Measurements from ENCODE around the gene TSC22D4.

The TSC22D4 gene

DNA sequence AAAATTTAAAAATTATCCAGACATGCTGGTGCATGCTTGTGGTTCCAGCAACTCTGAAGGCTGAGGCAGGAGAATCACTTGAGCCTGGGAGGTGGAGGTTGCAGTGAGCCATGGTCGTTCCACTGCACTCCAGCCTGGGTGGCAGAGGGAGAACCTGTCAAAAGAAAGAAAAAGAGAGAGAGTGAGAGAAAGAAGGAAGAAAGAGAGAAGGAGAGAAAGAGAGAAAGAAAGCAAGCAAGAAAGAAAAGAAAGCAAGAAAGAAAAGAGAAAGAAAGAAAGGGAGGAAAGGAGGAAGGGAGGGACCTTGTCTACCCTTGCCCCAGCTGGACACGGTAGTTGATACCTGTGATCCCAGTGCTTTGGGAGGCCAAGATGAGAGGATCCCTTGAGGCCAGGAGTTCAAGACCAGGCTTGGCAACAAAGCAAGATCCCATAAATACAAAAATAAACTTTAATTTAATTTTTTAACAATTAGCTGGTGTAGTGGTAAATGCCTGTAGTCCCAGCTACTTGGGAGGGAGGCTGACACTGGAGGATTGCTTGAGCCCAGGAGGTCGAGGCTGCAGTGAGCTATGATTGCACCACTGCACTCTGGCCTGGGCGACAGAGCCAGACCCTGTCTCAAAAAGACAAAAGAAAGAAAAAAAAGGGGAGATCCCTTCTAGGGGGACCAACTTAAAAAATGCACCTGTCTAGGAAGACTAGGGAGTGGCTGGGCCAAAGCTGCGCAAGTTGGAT, 13.9 kb upstream of the TSC22D4 start:
- DNase-seq (ENCODE audit: low spot score) = no peak

DNA sequence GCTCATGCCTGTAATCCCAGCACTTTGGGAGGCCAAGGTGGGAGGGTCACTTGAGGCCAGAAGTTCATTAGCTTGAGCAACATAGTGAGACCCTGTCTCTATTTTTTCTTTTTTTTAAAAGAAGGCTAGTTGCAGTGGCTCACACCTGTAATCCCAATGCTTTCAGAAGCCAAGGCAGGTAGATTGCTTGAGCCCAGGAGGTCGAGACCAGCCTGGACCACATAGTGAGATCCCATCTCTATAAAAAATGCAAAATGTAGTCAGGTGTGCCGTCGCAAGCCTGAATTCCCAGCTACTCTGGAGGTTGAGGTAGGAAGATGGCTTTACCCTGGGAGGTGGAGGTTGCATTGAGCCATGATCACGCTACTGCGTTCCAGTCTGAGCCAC, 12.2 kb upstream of the TSC22D4 start:
- DNase-seq (ENCODE audit: low spot score) = no peak

DNA sequence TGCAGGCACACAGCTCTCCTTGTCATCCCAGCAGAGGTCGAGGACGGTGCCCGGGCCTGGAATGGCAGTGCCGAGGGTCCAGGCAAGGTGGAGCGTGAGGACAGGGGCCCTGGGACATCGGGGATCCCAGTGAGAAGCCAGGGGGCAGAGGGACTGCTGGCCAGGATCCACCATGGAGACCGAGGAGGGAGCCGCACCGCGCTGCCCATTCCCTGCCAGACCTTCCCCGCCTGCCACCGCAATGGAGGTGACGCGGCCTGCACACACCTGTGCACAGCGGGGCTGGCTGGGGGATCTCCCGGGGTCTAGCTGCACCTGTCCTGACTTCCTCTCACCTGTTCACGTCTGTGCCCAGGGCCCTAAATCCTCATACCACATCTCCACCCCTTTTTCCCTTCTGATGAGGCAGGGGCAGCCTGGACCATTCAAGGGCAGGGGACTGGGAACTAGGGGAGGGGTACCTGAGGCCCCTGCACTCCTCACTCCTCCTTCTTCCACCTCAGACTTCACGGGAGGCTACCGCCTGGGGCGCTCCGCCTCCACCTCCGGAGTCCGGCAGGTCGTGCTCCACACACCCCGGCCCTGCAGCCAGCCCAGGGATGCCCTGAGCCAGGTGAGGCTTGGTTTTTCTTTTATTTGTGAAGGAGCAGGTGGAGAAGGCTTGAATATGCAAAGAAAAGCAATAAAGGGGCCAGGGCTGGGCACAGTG, 11.6 kb upstream of the TSC22D4 start:
- no peak for DNase-seq (ENCODE audit: low spot score)

DNA sequence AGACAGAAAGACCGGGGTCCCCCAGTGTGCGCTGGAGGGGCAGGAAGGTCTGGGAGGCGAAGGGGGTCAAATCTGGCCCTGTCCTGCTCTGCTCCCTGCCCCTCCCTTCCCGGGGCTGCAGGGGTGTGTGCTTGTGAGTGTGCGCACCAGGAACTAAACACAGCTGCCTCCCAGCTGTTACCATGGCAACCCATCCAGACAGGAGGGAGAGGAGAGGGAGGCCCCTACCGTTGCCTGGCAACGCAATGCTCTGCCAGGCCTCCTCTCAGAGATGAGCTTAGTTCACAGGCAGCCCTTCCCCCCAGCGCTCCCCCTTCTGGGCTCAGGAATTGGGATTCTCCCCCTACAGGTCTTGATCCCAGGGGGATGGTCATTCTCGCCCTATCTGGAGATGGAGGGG, 10.8 kb upstream of the TSC22D4 start:
- peak; percentile 52 for DNase-seq (ENCODE audit: low spot score)

DNA sequence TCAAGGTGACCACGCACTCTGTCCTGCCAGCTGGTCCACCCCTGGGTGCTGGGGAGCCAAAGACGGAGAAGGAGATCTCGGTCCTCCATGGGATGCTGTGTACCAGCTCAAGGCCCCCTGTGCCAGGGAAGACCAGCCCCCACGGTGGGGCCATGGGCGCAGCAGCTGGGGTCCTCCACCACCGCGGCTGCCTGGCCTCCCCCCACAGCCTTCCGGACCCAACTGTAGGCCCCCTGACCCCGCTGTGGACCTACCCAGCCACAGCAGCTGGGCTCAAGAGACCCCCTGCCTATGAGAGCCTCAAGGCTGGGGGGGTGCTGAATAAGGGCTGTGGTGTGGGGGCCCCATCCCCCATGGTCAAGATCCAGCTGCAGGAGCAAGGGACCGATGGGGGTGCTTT, 10.1 kb upstream of the TSC22D4 start:
- no peak for DNase-seq (ENCODE audit: low spot score)

DNA sequence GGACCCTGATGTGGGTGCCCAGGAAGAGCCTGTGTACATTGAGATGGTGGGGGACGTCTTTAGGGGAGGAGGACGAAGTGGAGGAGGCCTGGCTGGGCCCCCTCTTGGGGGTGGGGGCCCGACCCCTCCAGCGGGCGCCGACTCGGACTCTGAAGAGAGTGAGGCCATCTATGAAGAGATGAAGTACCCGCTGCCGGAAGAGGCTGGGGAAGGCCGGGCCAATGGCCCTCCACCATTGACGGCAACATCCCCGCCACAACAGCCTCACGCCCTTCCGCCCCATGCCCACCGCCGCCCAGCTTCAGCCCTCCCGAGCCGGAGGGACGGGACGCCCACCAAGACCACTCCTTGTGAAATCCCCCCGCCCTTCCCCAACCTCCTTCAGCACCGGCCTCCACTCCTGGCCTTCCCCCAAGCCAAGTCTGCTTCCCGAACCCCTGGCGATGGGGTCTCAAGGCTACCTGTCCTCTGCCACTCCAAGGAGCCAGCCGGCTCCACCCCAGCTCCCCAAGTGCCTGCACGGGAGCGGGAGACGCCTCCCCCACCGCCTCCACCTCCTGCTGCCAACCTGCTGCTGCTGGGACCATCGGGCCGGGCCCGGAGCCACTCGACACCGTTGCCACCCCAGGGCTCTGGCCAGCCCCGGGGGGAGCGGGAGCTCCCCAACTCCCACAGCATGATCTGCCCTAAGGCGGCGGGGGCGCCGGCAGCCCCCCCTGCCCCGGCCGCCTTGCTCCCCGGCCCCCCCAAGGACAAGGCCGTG, 9.5 kb upstream of the TSC22D4 start:
- no peak for DNase-seq (ENCODE audit: low spot score)

DNA sequence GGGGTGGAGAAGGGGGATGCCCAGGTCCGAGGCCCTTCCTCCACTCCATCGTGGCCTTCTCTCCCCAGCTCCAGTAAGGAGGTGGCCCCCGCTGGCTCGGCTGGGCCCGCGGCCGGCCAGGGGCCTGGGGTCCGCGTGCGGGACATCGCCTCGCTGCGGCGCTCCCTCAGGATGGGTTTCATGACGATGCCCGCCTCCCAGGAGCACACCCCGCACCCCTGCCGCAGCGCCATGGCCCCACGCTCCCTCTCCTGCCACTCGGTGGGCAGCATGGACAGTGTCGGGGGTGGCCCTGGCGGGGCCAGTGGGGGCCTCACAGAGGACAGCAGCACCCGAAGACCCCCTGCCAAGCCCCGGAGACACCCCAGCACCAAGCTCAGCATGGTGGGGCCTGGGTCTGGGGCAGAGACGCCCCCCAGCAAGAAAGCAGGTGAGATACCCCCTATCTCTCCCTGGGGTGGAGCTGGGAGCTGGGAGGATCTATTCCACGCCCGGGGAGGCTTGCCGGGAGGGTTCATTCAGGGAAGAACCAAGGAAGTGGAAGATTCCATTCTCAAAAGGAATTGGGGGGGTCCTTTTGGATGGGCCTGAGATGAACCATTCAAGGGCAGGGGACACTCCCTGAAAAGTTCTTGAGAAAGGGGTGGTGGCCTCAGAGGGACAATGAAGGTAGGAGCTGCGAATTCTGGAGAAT, 7.9 kb upstream of the TSC22D4 start:
- DNase-seq (ENCODE audit: low spot score) = no peak

DNA sequence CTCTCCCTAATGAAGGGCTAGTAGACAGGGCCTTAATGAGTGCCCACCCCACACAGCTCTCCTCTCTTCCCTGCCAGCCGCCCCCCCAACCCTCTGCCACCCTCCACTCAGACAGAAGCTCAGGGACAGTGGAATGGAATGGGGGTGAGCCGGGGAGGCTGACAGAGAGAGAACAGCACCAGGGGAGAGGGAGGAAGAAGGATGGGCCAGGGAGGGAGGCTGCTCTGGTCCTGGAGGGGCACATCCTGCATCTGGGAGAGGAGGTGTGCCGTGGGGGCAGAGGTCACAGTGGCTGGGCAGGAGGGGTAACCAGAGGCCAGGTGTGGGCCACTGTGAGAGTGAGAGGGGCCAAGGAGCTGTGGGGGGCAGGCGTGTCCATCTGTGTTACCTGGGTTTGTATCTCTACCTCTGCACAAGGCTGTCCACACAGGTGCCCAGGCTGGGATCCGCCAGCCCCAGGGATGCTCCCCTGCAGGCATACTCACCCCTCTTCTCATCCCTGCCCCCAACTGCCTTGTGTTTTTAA, 7.2 kb upstream of the TSC22D4 start:
- DNase-seq (ENCODE audit: low spot score) = no peak

DNA sequence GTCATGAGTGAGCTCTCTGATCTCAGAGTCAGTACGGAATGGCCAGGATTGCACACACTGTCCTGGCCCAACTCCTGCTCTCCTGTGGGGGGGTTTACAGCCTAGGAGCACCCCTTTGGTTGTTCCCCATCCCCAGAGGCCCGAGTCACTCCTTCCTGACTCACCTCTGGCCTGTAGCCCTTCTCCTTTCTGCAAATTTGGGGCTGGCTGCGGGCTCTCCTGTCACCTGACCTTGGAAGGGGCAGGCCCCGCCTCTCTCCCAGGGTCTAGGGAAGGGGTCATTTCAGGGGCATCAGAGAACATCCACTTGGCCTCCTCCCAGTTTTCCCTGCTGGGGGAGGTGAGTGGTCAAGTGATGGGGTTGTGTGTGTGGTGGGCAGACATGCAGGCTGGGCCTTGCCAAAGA, 6.5 kb upstream of the TSC22D4 start:
- DNase-seq (ENCODE audit: low spot score) = no peak

DNA sequence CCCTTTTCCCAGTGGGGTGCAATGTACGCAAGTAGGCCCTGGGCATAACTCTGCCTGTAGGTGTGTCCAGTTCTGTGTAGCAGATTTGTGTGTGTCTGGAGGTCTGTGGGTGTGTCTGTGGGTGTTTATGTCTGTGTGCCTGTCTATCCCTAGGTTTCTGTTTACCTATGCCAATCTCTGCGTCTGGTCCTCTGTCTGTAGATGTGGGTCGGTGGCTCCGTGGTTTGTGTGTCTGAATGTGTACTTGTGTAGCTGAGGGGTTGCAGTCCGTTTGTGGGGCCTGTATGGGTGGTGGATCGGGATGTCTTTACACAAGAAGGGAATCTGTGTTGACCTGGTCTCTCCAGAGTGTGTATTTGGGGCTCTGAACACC, 5.6 kb upstream of the TSC22D4 start:
- DNase-seq (ENCODE audit: low spot score) = no peak

DNA sequence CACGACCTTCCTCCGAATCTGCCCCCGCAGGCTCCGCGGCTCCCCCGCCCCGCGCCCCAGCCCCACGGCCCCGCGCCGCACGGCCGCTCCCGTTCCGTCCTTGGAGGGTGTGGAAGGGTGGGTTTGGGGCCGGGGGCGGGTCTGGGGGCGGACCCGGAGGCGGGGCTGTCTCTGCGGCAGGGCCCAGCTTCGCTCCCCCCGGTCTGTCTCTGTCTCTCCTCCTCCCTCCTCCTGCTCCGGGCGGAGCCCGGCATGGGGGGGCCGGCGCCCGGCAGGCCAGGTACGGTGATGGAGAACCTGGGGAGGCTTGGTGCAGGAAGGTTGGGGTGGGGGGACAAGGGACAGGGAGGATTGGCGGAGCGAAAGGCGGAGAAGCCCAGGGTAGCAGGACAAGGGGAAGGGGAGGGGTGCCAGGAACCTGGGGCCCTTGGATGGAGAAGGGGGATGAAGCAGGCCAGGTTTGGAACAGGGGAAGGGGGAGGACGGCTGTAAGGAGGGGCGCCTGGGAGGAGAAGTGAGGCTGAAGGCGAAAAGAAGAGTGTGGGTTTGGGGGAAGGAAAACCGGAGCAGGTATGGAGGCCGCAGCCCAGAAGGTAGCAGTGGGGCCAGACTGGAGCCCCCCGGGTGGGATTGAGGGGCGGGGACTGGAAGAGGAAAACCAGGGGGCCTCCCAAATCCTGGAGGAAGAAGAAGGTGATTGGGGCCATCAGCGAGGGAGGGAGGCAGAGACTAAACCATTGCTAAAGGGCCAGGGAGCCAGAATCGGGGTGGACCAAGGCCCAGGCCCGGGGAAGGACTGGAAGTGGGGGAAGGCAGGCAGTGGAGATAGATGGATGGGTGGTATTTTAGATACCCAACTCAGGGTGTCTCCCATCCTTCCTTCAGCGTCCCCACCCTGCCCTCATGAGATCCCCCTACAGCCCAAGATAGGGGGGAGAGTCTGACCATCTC, 5.0 kb upstream of the TSC22D4 start, which contains the start of gene NYAP1:
Gene NYAP1 (plus strand): TSS at position 206 of the 951 bp plus-strand sequence. CDS start 1,385 bp downstream, outside the sequence.
- DNase-seq (ENCODE audit: low spot score) = no peak

DNA sequence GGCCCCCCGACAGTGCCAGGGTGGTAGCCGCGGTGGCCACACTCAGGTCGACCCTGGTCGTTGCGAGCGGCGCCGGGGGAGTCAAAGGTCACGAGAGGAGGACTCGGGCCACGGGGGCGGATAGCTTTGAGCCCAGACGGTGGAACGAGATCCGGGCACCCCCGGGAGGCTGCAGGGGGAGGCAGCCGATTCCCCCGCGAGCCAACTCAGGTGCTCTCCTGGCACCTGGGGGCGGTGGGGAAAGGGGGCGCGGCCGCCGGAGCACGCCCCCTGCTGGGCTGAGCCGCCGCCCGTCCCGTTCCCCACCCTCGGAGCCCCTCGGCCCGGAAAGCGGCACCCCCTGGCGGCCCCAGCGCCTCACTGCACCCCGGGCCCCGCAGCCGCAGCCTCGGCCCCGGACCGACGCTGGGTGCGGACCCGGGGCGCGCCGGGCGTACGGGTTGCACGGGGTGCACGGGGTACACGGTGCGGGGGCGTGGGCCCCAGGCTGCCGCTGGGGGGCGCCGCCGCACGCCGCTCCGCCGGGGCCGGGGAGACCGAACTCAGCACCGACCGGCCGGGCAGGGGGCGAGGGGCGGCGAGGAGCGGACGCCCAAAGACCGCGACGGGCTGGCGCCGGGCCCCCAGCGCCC, 4.2 kb upstream of the TSC22D4 start:
- no peak for DNase-seq (ENCODE audit: low spot score)

DNA sequence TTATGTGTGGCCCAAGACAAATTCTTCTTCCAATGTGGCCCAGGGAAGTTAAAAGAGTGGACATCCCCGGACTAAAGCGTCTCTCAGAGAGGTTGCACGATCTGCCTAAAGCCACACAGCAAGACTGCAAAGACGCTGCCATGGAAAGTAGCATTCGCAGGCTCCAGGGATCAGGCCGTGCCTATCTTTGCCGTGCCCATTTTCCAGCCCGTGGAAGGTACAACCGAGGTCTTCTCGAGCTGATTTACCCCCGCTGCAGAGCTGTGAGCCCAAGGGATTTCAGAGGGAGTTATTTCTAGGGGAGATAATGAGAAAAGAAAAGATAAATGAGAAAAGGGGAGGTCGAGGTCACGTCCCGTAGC, 3.7 kb upstream of the TSC22D4 start:
- DNase-seq (ENCODE audit: low spot score) = no peak

DNA sequence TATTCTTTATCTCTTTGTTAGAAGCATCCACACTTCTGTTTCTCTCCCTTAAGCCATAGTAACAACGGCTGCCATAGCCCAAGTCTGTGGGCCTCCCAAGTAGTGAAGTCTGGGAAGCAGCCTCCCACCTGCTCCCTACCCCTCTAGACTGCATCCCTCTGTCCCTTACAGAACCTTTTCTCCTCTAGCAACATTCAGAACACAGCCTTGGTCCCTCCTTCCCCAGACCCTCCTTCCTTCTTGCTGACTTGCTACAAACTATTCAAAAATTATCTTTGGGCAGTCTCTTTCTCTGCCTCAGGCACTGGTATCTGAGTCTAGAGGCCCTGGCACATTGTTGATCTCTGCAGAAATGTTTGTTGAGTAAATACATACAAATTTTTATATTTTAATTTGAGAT, 2.5 kb upstream of the TSC22D4 start:
- DNase-seq (ENCODE audit: low spot score) = no peak

DNA sequence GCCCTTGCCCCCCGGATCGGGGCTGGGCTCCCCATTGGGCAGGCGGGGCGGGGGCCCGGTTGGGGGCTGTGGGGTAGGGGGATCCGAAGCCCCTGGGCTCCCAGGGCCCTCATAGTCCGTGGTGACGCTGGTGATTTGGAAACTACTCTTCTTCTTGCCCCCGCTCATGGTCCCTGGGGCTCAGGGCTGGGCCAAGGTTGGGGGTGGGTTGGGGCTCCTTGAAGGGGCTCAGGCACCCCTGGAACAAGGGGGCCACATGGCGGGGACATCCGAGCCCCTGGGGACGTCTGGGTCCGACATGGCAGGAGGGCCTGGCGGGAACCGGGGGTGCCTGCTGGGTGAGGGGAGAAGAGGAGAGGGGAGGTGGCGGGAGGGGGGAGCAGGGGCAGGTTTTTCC, 1.1 kb downstream of the TSC22D4 start:
- DNase-seq (ENCODE audit: low spot score) = no peak

DNA sequence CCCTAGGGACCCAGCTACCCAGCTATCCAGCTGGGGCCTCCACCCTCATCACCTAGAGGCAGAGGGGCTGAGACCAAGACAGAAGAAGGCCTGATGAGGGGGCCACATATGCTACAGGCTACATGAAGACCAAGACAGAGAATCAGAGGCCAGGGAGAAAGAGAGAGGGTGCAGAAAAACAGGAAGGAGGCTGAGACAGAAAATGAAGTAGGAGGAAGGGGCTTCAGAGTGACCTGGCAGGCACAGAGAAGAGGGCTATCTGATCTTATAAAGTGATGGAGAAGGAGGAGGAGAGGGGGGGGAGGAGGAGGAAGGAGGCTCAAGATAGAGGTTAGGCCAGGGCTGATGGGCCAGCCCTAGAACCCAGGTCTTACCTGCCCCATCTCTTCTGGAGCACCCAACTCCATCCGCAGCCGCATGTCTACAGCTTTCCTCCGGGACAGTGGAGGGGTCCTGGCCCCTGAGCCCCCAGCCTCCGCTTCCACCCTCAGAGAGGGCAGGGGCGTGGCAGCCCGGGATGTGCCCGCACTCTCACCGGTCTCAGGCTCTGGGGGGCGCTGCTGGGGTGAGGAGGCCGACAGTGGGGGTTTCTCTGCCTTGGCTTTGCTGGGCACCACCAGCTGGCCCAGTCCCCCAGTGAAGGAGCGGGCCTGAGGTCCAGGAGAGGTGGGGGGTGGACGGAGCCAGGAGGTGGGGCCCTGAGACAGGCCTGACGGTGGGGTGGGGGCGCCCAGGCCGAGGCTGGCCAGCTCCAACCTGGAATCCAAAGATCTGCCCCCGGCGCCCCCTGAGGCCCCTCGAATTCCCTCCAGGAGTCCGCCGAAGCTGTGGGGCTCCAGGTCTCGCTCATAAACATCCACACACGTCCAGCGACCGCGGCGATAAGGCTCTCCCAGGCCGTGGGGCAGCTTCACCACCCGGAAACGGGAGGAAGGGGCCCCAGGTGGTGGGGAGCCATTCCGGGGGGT, 1.8 kb downstream of the TSC22D4 start:
- DNase-seq (ENCODE audit: low spot score) = no peak

DNA sequence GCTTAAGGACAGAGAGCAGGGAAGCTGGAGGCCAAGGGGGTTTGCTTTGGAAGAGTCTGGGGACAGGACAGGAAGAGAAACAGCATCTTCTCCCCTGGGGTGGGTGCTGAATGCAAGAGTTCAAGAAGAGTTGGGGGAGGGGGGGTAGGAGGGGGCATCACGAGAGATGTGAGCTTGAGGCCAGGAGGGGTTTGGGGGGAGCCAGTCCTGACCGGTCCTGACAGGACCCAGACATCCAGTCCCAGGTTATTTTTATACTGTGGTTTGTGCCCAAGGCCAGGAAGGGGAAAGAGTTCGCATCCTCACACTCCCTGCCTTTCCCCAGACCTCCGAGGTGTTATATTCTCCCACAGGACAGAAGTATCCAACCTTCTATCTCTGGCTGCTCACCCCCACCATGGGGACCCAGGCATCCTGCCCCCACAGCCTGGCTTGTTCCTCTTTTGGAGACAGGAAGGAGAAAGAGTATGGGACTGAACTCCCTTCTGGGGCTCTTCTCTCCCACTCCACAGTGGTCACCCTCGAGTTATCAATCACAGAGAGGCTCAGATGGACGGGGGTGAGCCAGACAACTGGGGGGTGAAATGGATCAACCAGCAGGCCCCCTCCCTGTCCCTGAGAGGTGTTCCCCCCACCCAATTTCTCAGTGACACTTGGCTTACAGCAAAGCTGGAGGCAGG, 2.8 kb downstream of the TSC22D4 start:
- DNase-seq (ENCODE audit: low spot score) = no peak

DNA sequence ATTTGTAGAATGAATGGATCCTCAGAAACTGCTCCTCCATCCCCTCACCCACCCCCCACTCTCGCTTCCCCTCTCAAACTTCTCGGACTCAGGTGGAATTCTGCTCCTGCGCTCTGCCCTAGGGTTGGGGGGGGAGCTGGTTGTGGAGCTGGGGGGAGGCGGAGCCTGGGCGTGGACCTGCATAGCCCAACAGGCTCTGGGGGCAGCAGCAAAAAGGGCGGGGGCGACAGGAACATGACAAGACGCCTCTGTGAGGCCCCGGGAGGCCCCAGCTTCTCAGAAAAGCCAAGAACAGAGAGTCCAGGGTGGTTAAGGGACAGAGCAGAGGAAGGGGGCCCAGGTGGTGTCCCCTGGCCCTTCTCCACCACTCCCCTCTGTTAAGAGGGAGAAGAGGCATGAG, 3.5 kb downstream of the TSC22D4 start:
- no peak for DNase-seq (ENCODE audit: low spot score)
